ENCODE data around the gene SVBP. TPM values are rescaled to one million over a fixed set of nuclear protein-coding genes. Genes with fewer than 3 reads are reported as not detected.
"Not testable (repeated sequence)": the region's sequence is repeated elsewhere in the genome, so short reads cannot be mapped to it uniquely, and the experiment has no call there.

Gene SVBP
- 10 to 100 TPM; 16.8 to 18.8 TPM for total RNA-seq

GRCh38 chr1:42816585-42817439, at the start of gene SVBP, which contains the start of gene ERMAP:
TSS of gene SVBP (minus strand) at chr1:42817397. CDS start at chr1:42816544, 853 bp downstream.
TSS of gene ERMAP (plus strand) at chr1:42817122. CDS start at chr1:42830449, 13,327 bp downstream.
- Mint-ChIP-seq H3K4me3 (peak within 1 kb of the TSS; percentile 76), H3K9me3 (no peaks in the 10 kb centered on the region), H3K27ac (peak within 1 kb of the TSS; percentile 75), H3K36me3 (no peaks in the 10 kb centered on the region), H3K4me1 (ENCODE audit: low read depth) (peaks cover 17% of the 10 kb centered on the region), H3K27me3 (no peaks in the 10 kb centered on the region)
- peak; percentile 96 for DNase-seq
- POLR2A ChIA-PET: interaction anchor here (0.6 to 1.6 kb wide), 6 partner anchors 29 to 356 kb away, joined by 3 to 11 read pairs (median 4); partner anchors contain the start of genes C1orf50, CFAP57, EBNA1BP2 and P3H1
- CTCF ChIA-PET: interaction anchor here (0.8 to 2.9 kb wide), 9 partner anchors 9 to 257 kb away, joined by 3 to 23 read pairs (median 5); partner anchors contain the start of genes C1orf50, P3H1 and ZNF691
- intact Hi-C loops (cut with micrococcal nuclease): loop anchor here (1.0 to 10.0 kb wide), 3 partner anchors 30 to 108 kb away; partner anchors contain the start of genes C1orf50 and P3H1

GRCh38 chr1:42866549-42866948, 49.4 kb upstream of the SVBP start:
- H3K4me3 Mint-ChIP-seq: no peak overlapping the region

GRCh38 chr1:42861014-42861399, 43.8 kb upstream of the SVBP start:
- intact Hi-C loops (cut with micrococcal nuclease): no loop called here
- peaks cover 21% of the 10 kb centered on the region for H3K27me3 Mint-ChIP-seq
- CTCF ChIA-PET: no interaction called here

More at GRCh38 chr1:42866549-42866948, 49.4 kb upstream of the SVBP start:
- Mint-ChIP-seq H3K4me1 (ENCODE audit: low read depth) (no peaks in the 10 kb centered on the region), H3K9me3 (no peaks in the 10 kb centered on the region), H3K27ac (no peak overlapping the region), H3K36me3 (no peaks in the 10 kb centered on the region), H3K27me3 (peaks cover 2% of the 10 kb centered on the region)
- intact Hi-C loops (cut with micrococcal nuclease): no loop called here
- CTCF ChIA-PET: no interaction called here
- POLR2A ChIA-PET: no interaction called here
- DNase-seq: no peak

GRCh38 chr1:42860339-42861013, 43.3 kb upstream of the SVBP start:
- DNase-seq: no peak
- Mint-ChIP-seq H3K4me3 (no peak overlapping the region), H3K36me3 (peaks cover 4% of the 10 kb centered on the region), H3K9me3 (peaks cover 9% of the 10 kb centered on the region), H3K4me1 (ENCODE audit: low read depth) (no peaks in the 10 kb centered on the region), H3K27me3 (peaks cover 21% of the 10 kb centered on the region), H3K27ac (no peak overlapping the region)
- ChIA-PET POLR2A (no interaction called here), CTCF (no interaction called here)
- intact Hi-C loops (cut with micrococcal nuclease): no loop called here

More at GRCh38 chr1:42861014-42861399, 43.8 kb upstream of the SVBP start:
- POLR2A ChIA-PET: no interaction called here
- H3K4me1 Mint-ChIP-seq (ENCODE audit: low read depth): no peaks in the 10 kb centered on the region
- DNase-seq: no peak
- H3K27ac Mint-ChIP-seq: no peak overlapping the region
- no peak overlapping the region for H3K4me3 Mint-ChIP-seq
- peaks cover 9% of the 10 kb centered on the region for H3K9me3 Mint-ChIP-seq
- peaks cover 4% of the 10 kb centered on the region for H3K36me3 Mint-ChIP-seq

- CTCF ChIA-PET; H3K4me3 Mint-ChIP-seq; H3K36me3 Mint-ChIP-seq; intact Hi-C loops (cut with micrococcal nuclease); DNase-seq; H3K27ac Mint-ChIP-seq; POLR2A ChIA-PET; H3K9me3 Mint-ChIP-seq; H3K4me1 Mint-ChIP-seq (ENCODE audit: low read depth): not testable (repeated sequence)
- peaks cover 21% of the 10 kb centered on the region for H3K27me3 Mint-ChIP-seq
These were observed 42.2 kb upstream of the SVBP start for GRCh38 chr1:42859366-42859765.

GRCh38 chr1:42856554-42856953, 39.4 kb upstream of the SVBP start:
- H3K36me3 Mint-ChIP-seq; intact Hi-C loops (cut with micrococcal nuclease); H3K27ac Mint-ChIP-seq; DNase-seq; POLR2A ChIA-PET; CTCF ChIA-PET; H3K4me3 Mint-ChIP-seq; H3K9me3 Mint-ChIP-seq; H3K4me1 Mint-ChIP-seq (ENCODE audit: low read depth): not testable (repeated sequence)
- H3K27me3 Mint-ChIP-seq: peaks cover 19% of the 10 kb centered on the region

GRCh38 chr1:42853116-42853884, 36.1 kb upstream of the SVBP start:
- Mint-ChIP-seq H3K27ac (no peak overlapping the region), H3K9me3 (peaks cover 8% of the 10 kb centered on the region), H3K36me3 (peaks cover 25% of the 10 kb centered on the region), H3K27me3 (no peaks in the 10 kb centered on the region), H3K4me3 (no peak overlapping the region), H3K4me1 (ENCODE audit: low read depth) (peaks cover 24% of the 10 kb centered on the region)
- ChIA-PET CTCF (no interaction called here), POLR2A (no interaction called here)
- no peak for DNase-seq
- intact Hi-C loops (cut with micrococcal nuclease): no loop called here

GRCh38 chr1:42852608-42852980, 35.4 kb upstream of the SVBP start:
- intact Hi-C loops (cut with micrococcal nuclease): no loop called here

GRCh38 chr1:42851960-42852607, 34.9 kb upstream of the SVBP start:
- H3K4me3 Mint-ChIP-seq: no peak overlapping the region
- peaks cover 25% of the 10 kb centered on the region for H3K36me3 Mint-ChIP-seq
- no peak for DNase-seq
- no peak overlapping the region for H3K27ac Mint-ChIP-seq
- peaks cover 36% of the 10 kb centered on the region for H3K4me1 Mint-ChIP-seq (ENCODE audit: low read depth)
- POLR2A ChIA-PET: no interaction called here
- no peaks in the 10 kb centered on the region for H3K27me3 Mint-ChIP-seq
- intact Hi-C loops (cut with micrococcal nuclease): no loop called here
- H3K9me3 Mint-ChIP-seq: peaks cover 8% of the 10 kb centered on the region
- CTCF ChIA-PET: no interaction called here

More at GRCh38 chr1:42852608-42852980, 35.4 kb upstream of the SVBP start:
- Mint-ChIP-seq H3K9me3 (peaks cover 8% of the 10 kb centered on the region), H3K4me1 (ENCODE audit: low read depth) (peaks cover 31% of the 10 kb centered on the region), H3K4me3 (no peak overlapping the region), H3K36me3 (peaks cover 25% of the 10 kb centered on the region), H3K27me3 (no peaks in the 10 kb centered on the region), H3K27ac (no peak overlapping the region)
- no peak for DNase-seq
- ChIA-PET CTCF (no interaction called here), POLR2A (no interaction called here)

- Mint-ChIP-seq H3K9me3 (peaks cover 8% of the 10 kb centered on the region), H3K36me3 (peaks cover 25% of the 10 kb centered on the region), H3K27me3 (no peaks in the 10 kb centered on the region), H3K4me3 (no peak overlapping the region), H3K4me1 (ENCODE audit: low read depth) (peaks cover 37% of the 10 kb centered on the region), H3K27ac (no peak overlapping the region)
- intact Hi-C loops (cut with micrococcal nuclease): no loop called here
- CTCF ChIA-PET: interaction anchor here (2.0 kb wide), 1 partner anchor 222 kb away, joined by 4 read pairs; no protein-coding TSS in a partner anchor
- no peak for DNase-seq
- POLR2A ChIA-PET: no interaction called here
These were observed 34.2 kb upstream of the SVBP start for GRCh38 chr1:42851420-42851819.

- Mint-ChIP-seq H3K9me3 (peaks cover 8% of the 10 kb centered on the region), H3K4me3 (no peak overlapping the region), H3K36me3 (peaks cover 25% of the 10 kb centered on the region), H3K4me1 (ENCODE audit: low read depth) (peaks cover 38% of the 10 kb centered on the region), H3K27me3 (no peaks in the 10 kb centered on the region), H3K27ac (no peak overlapping the region)
- ChIA-PET POLR2A (no interaction called here), CTCF (interaction anchor here (2.0 kb wide), 1 partner anchor 224 kb away, joined by 4 read pairs; no protein-coding TSS in a partner anchor)
- intact Hi-C loops (cut with micrococcal nuclease): loop anchor here (5.0 kb wide), 2 partner anchors 72 to 193 kb away; partner anchors contain the start of gene PPIH
- DNase-seq: peak; percentile 22
These were observed 32.7 kb upstream of the SVBP start for GRCh38 chr1:42849944-42850343.

Measured in activated CD4-positive, alpha-beta memory T cell treated with anti-CD3 and anti-CD28 coated beads for 36 hours (primary cell).